Right lobe of liver (tissue), 6 donors: Measurements from ENCODE around the gene KRT17. TPM values are rescaled to one million over a fixed set of nuclear protein-coding genes. Genes with fewer than 3 reads are reported as not detected.
"Not testable (repeated sequence)": the region's sequence is repeated elsewhere in the genome, so short reads cannot be mapped to it uniquely, and the experiment has no call there.

ENCODE experiments used
- ATAC-seq, 4 donors: fragments of 200-7000 bp; cut with Tn5 transposase; one replicate each; pipeline ENCODE4 v1.9.1; 2020; ENCODE audit warnings: mild to moderate bottlenecking in 4 of 4, moderate library complexity in 4 of 4
- DNase-seq, 3 donors: peaks; one replicate each; pipeline ENCODE4 v3.0.0-alpha.2; 2020
- H3K27ac ChIP-seq, 3 donors: fragments of 200-600 bp; one replicate each; pipeline ENCODE4 v1.8.0; 2022
- H3K27me3 ChIP-seq, 2 donors: fragments of 200-600 bp; one replicate each; pipeline ENCODE4 v1.8.0; 2022
- H3K36me3 ChIP-seq, 4 donors: fragments of 200-600 bp; sonication (generic) in 1 of 4; one replicate each; pipeline versions ENCODE4 v1.5.1 to v1.8.0; 2017 to 2022; ENCODE audit warnings: control low read depth in 1 of 4
- H3K4me1 ChIP-seq, 4 donors: fragments of 200-600 bp; sonication (generic) in 1 of 4; one replicate each; pipeline versions ENCODE4 v1.5.1 to v1.8.0; 2017 to 2022; ENCODE audit warnings: control low read depth in 1 of 4
- H3K4me3 ChIP-seq, 3 donors: fragments of 200-600 bp; one replicate each; pipeline ENCODE4 v1.8.0; 2022
- H3K9me3 ChIP-seq, 4 donors: fragments of 200-600 bp; sonication (generic) in 1 of 4; one replicate each; pipeline versions ENCODE4 v1.5.1 to v1.8.0; 2017 to 2022; ENCODE audit warnings: control low read depth in 1 of 4
- POLR2A ChIP-seq: fragments of 450-650 bp; IDR thresholded peaks from one replicate; pipeline ENCODE4 v1.6.1; 2017; ENCODE audit warnings: antibody characterized with exemption, mild to moderate bottlenecking
- whole genome bisulfite sequencing: methylation state at CpG from one replicate; pipeline ENCODE4 v1.1.6; 2018; ENCODE audit warnings: low coverage, low lambda C conversion rate; ENCODE audit not compliant: insufficient coverage; ENCODE audit errors: missing lambda C conversion rate; 5-methylcytosine and 5-hydroxymethylcytosine counted together
- intact Hi-C, 2 donors: fragments of 100-400 bp; cut with DNase I; formaldehyde crosslinking; loops; one replicate each; pipeline versions ENCODE4 v1.11.2 to v1.14.1; 2022
- total RNA-seq, 6 experiments: library from RNA; depleted of rRNA in 2 of 6; stranded (reverse); fragments of >200 nt in 2 of 6; fragmentation: NEBNext Ultra II Directional in 3 of 6; extraction: Animal tissue kit (Norgen Biotek cat#: 25700) in 3 of 6; gene quantifications; one replicate each; pipeline versions ENCODE4 v1.1.0 to v1.2.4, GENCODE V29; 2016 to 2023
- TF ChIP-seq, protein P1 (sequence below), 4 donors: fragments of 200-600 bp in 3 of 4; fragments of 450-650 bp in 1 of 4; IDR thresholded peaks; one replicate each; pipeline versions ENCODE4 v1.5.1 to v1.8.0; 2016 to 2022; ENCODE audit warnings: antibody characterized with exemption in 4 of 4, mild to moderate bottlenecking in 2 of 4
- donor health status: DM: no; HTN: yes; CAD: no.
- donor health status: DM: no; HTN: no; CAD: no.
- donor health status: DM: no; HTN: no; CAD: no.
- donor health status: DM: no; HTN: yes; CAD: no.
- donor health status: DM: no; HTN: yes; CAD: no.

Gene KRT17
- total RNA-seq, 6 experiments from 2014 or later = not detected

DNA sequence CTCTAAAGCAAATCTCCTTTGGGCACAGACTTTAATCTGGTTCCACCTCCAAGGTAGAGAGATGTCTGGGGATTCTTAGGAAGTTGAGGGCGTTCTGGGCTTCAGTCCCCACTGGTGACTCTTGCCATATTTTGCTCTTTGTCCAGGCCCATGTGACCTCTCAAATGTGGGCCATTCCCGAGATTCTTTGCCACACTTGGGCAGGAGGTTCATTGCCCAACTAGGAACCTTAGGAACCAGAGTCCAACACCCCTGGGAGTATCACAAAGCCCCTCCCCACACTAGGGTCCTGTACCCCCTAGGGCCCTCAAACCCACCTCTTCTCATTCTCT lies 44.2 kb downstream of the KRT17 start:
- ATAC-seq = no peak

DNA sequence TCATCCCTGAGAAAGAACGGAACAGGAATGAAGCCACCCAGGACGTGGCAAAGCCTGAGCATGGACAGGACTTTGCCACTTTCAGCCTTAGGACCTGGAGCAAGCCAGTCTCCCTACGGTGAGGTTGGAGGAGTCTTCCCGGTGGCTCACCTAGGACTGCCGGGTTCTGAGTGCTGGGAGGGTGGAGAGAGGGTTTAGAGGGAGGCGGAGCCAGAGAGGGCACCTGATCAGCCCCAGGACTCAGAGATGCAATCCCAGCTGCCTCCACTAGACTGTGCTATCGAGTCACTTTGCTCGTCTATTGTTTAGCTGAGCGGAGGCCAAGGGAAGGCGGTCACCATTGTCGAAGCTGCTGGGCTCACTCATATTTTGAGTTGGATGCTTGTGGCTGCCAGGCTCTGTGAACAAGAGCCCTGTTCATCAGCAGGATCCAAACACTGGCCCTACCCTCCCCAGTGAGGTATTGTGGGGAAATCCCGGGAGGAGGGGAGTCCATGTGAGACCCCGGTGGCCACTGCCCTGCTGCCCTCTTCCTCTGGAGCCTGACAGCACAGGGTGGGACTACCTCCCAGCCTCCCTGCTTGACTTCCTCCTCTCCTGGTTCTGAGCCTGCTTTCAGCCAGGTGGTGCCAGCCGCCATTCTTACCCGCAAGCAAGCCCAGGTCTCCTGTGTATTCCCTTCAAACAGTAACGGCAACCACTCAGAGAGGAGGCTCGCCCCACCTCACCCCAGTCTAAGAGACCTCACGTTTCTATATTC lies 44.7 kb downstream of the KRT17 start:
- no peak overlapping the region for H3K4me3 ChIP-seq
- 26% methylated on average over 13 of the region's 18 CpGs for WGBS
- peak in 2 of 3 donors; percentile 38 to 64 for DNase-seq
- no peaks in the 10 kb centered on the region for H3K36me3 ChIP-seq
- no peaks in the 10 kb centered on the region for H3K4me1 ChIP-seq
- intact Hi-C loops = no loop called here
- peak; percentile 76 to 92 (median 86) for ATAC-seq
- H3K27me3 ChIP-seq = no peaks in the 10 kb centered on the region
- TF ChIP-seq, protein P1, sequence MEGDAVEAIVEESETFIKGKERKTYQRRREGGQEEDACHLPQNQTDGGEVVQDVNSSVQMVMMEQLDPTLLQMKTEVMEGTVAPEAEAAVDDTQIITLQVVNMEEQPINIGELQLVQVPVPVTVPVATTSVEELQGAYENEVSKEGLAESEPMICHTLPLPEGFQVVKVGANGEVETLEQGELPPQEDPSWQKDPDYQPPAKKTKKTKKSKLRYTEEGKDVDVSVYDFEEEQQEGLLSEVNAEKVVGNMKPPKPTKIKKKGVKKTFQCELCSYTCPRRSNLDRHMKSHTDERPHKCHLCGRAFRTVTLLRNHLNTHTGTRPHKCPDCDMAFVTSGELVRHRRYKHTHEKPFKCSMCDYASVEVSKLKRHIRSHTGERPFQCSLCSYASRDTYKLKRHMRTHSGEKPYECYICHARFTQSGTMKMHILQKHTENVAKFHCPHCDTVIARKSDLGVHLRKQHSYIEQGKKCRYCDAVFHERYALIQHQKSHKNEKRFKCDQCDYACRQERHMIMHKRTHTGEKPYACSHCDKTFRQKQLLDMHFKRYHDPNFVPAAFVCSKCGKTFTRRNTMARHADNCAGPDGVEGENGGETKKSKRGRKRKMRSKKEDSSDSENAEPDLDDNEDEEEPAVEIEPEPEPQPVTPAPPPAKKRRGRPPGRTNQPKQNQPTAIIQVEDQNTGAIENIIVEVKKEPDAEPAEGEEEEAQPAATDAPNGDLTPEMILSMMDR (IDR thresholded peaks at IDR 0.05) = peak; percentile 47 to 62 (median 48)
- no peak for TF ChIP-seq POLR2A
- no peak overlapping the region for H3K27ac ChIP-seq
- no peaks in the 10 kb centered on the region for H3K9me3 ChIP-seq

More for the DNA sequence above, 44.2 kb downstream of the KRT17 start:
- TF ChIP-seq, protein P1 (IDR thresholded peaks at IDR 0.05) = no peak
- TF ChIP-seq POLR2A = no peak
- Histone ChIP-seq H3K36me3 (no peaks in the 10 kb centered on the region), H3K4me3 (no peak overlapping the region), H3K4me1 (no peaks in the 10 kb centered on the region), H3K27me3 (no peaks in the 10 kb centered on the region), H3K9me3 (no peaks in the 10 kb centered on the region), H3K27ac (no peak overlapping the region)
- intact Hi-C loops = no loop called here
- 67% methylated on average over 1 of the region's 2 CpGs for WGBS
- no peak for DNase-seq

DNA sequence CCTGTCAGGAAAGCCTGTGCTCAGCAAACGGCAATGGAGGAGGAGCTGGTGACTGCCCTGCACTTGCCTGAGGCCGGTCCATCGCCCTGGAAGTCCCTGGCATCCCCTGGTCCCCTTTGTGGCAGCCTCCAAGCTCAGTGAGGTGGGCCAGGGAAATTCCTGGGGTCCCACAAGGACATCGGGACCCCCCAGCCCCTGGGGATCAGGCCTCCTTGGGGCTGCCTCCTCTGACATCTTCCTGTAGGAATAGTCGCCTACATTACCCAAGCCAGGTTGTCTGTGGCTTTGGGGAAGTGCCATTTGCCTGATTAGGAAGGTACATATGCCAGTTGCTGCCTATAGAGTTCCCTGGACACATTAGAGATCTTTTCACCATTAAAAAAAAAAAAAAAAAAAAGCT lies 45.4 kb downstream of the KRT17 start:
- no peak overlapping the region for H3K27ac ChIP-seq
- H3K9me3 ChIP-seq = no peaks in the 10 kb centered on the region
- DNase-seq = no peak
- ATAC-seq = no peak
- no peaks in the 10 kb centered on the region for H3K36me3 ChIP-seq
- no peak overlapping the region for H3K4me3 ChIP-seq
- 39% methylated on average over 3 of the region's 5 CpGs for WGBS
- TF ChIP-seq, protein P1 (IDR thresholded peaks at IDR 0.05) = no peak
- TF ChIP-seq POLR2A = no peak
- intact Hi-C loops = no loop called here
- no peaks in the 10 kb centered on the region for H3K27me3 ChIP-seq
- no peaks in the 10 kb centered on the region for H3K4me1 ChIP-seq

DNA sequence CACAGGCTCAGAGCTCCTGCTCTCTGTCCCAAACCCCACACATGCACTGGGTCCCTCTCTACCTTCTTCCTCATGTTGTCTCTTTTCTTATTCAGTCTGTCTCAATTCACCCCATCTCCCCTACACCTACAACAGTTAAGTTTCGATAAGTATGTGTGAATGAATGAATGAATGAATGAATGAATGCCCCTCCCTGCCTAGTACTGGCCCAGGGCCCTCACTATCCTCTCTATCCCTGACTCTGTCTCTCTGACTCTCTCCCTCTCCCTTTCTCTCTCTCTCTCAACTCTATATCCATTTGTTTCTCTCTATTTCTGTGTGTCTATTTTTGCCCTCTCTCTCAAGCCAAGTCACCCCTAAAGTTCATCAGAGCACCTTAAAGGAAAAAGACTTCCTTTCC lies 45.8 kb downstream of the KRT17 start:
- no peak for TF ChIP-seq POLR2A
- TF ChIP-seq, protein P1 (IDR thresholded peaks at IDR 0.05) = no peak
- no peak for ATAC-seq
- no peak overlapping the region for H3K4me3 ChIP-seq
- intact Hi-C loops = no loop called here
- no peaks in the 10 kb centered on the region for H3K36me3 ChIP-seq
- no peaks in the 10 kb centered on the region for H3K27me3 ChIP-seq
- WGBS = 60% methylated on average over 1 of the region's 1 CpG
- no peak for DNase-seq
- no peaks in the 10 kb centered on the region for H3K9me3 ChIP-seq
- no peak overlapping the region for H3K27ac ChIP-seq
- H3K4me1 ChIP-seq = no peaks in the 10 kb centered on the region

- H3K36me3 ChIP-seq, H3K27me3 ChIP-seq, H3K4me3 ChIP-seq, H3K27ac ChIP-seq, DNase-seq, H3K9me3 ChIP-seq, ATAC-seq, H3K4me1 ChIP-seq, intact Hi-C loops: not testable (repeated sequence)
- no CpG with 5 or more reads among the region's 4 CpGs for WGBS
Measured at GRCh38 chr17:41576740-41577139, 47.6 kb downstream of the KRT17 start.
